ENCODE measurements around the gene APLNR. TPM values are rescaled to one million over a fixed set of nuclear protein-coding genes. Genes with fewer than 3 reads are reported as not detected.

The APLNR gene
- total and polyA plus RNA-seq, 2 of the 4 experiments (the other 2 are of a cell fraction): not detected

DNA sequence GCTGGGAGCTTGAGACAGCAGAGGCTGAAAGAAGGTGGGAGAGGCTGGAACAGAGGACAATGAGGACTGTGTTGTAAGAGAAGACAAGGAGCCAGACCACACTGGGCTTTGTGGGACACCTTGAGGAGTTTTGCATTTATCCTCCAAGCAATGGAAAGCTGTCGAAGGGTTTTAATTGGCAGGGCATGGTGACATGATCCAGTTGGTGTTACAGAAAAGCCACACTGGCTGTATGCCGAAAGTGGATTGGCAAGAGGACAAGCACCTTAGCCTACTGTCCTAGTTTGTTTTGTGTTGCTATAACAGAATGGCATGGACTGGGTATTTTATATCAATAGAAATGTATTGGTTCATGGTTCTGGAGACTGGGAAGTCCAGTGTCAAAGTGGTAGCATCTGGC lies 14.0 kb upstream of the APLNR start:
- ATAC-seq (ENCODE audit: low read depth) (no peak), DNase-seq (no peak)
- dilution Hi-C loops (cut with HindIII; ENCODE audit: low sequenced_read_pairs, unreplicated experiment) (no loop called here), in situ Hi-C loops (cut with MboI; ENCODE audit: low sequenced_read_pairs) (loop anchor here (5.0 to 10.0 kb wide), 2 partner anchors 246 to 409 kb away; no protein-coding TSS in a partner anchor), intact Hi-C loops (cut with micrococcal nuclease) (no loop called here)
- H3K9me3 ChIP-seq (ENCODE audit: control insufficient read depth, insufficient read depth, low read length): no peaks in the 10 kb centered on the region
- H3K79me1 ChIP-seq (ENCODE audit: low read depth in 1 of 2, low read length in 2 of 2): no peaks in the 10 kb centered on the region
- H3K9me1 ChIP-seq (ENCODE audit: insufficient read depth, low read length): no peaks in the 10 kb centered on the region
- no peak overlapping the region for H2BK20ac ChIP-seq (ENCODE audit: low read depth, low read length)
- H2AK5ac ChIP-seq (ENCODE audit: low read depth, low read length): no peak overlapping the region
- H2BK5ac ChIP-seq (ENCODE audit: low read depth, low read length, poor library complexity, severe bottlenecking): no peak overlapping the region
- no peak overlapping the region; the same call in 1 of the 2 replicates for H3K9ac ChIP-seq (ENCODE audit: low read depth, low read length)
- no peak overlapping the region for H3K27ac ChIP-seq (ENCODE audit: insufficient read depth, low read length)
- H3K18ac ChIP-seq (ENCODE audit: low read depth, low read length): no peak overlapping the region
- H3K27me3 ChIP-seq (ENCODE audit: control insufficient read depth, insufficient read depth, low read length): no peaks in the 10 kb centered on the region
- H4K20me1 ChIP-seq (ENCODE audit: insufficient read depth, low read length): no peaks in the 10 kb centered on the region
- H4K5ac ChIP-seq (ENCODE audit: low read depth, low read length): no peak overlapping the region
- no peak overlapping the region for H2BK120ac ChIP-seq (ENCODE audit: low read depth, low read length)
- no peak overlapping the region for H3K4me3 ChIP-seq (ENCODE audit: insufficient read depth, low read depth, low read length)
- H3K56ac ChIP-seq (ENCODE audit: extremely low read depth, insufficient read depth, low read length): no peak overlapping the region
- H3K4me2 ChIP-seq (ENCODE audit: low read depth, low read length): no peak overlapping the region
- ChIA-PET POLR2A (ENCODE audit: unreplicated experiment) (no interaction called here), CTCF (interaction anchor here (1.4 to 4.4 kb wide), 3 partner anchors 26 to 408 kb away, joined by 3 to 67 read pairs (median 15); no protein-coding TSS in a partner anchor)
- H2AFZ ChIP-seq (replicated peaks; ENCODE audit: low read length, poor library complexity): no peak overlapping the region
- peaks cover 2% of the 10 kb centered on the region for H3K4me1 ChIP-seq (ENCODE audit: control insufficient read depth, insufficient read depth, low read length)
- 100% methylated on average over 1 of the region's 2 CpGs; no CpG with 5 or more reads in 1 of the 2 experiments for WGBS, 2 experiments (ENCODE audit: extremely low coverage in 2 of 2, insufficient read length in 1 of 2)
- H3K14ac ChIP-seq (replicated peaks; ENCODE audit: low read depth, low read length): no peak overlapping the region
- no peak overlapping the region for H2AK9ac ChIP-seq (replicated peaks; ENCODE audit: low read depth, low read length, poor library complexity)
- no peak overlapping the region for H4K8ac ChIP-seq (ENCODE audit: low read depth in 2 of 2, low read length in 2 of 2)
- no peaks in the 10 kb centered on the region for H3K36me3 ChIP-seq (ENCODE audit: control insufficient read depth, insufficient read depth, low read length)
- no peak overlapping the region for H4K91ac ChIP-seq (ENCODE audit: insufficient read depth, low read depth, low read length)
- no TSS peak for BruUV-seq (replicated peaks)
- H3K4ac ChIP-seq (ENCODE audit: low read depth, low read length): peak overlapping the region; percentile 39; the same call in 1 of the 2 replicates
- H3K23ac ChIP-seq (ENCODE audit: low read depth, low read length): no peak overlapping the region
- H2BK15ac ChIP-seq (ENCODE audit: low read depth, low read length): 0 out of 3 replicates have a peak overlapping the region, but pooled peaks have one; percentile 10
- no peak for TF ChIP-seq SMC3 (IDR thresholded peaks at IDR 0.05; ENCODE audit: low read depth, low read length)
- no peak for TF ChIP-seq RCOR1 (IDR thresholded peaks at IDR 0.05; ENCODE audit: insufficient replicate concordance, low read length)
- no peak for TF ChIP-seq CHD1 (IDR thresholded peaks at IDR 0.05; ENCODE audit: low read depth, low read length)
- TF ChIP-seq, protein P1, sequence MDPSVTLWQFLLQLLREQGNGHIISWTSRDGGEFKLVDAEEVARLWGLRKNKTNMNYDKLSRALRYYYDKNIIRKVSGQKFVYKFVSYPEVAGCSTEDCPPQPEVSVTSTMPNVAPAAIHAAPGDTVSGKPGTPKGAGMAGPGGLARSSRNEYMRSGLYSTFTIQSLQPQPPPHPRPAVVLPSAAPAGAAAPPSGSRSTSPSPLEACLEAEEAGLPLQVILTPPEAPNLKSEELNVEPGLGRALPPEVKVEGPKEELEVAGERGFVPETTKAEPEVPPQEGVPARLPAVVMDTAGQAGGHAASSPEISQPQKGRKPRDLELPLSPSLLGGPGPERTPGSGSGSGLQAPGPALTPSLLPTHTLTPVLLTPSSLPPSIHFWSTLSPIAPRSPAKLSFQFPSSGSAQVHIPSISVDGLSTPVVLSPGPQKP (IDR thresholded peaks at IDR 0.05; ENCODE audit: borderline replicate concordance, low read depth, low read length): no peak
- TF ChIP-seq, protein P2, sequence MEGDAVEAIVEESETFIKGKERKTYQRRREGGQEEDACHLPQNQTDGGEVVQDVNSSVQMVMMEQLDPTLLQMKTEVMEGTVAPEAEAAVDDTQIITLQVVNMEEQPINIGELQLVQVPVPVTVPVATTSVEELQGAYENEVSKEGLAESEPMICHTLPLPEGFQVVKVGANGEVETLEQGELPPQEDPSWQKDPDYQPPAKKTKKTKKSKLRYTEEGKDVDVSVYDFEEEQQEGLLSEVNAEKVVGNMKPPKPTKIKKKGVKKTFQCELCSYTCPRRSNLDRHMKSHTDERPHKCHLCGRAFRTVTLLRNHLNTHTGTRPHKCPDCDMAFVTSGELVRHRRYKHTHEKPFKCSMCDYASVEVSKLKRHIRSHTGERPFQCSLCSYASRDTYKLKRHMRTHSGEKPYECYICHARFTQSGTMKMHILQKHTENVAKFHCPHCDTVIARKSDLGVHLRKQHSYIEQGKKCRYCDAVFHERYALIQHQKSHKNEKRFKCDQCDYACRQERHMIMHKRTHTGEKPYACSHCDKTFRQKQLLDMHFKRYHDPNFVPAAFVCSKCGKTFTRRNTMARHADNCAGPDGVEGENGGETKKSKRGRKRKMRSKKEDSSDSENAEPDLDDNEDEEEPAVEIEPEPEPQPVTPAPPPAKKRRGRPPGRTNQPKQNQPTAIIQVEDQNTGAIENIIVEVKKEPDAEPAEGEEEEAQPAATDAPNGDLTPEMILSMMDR (conservative IDR thresholded peaks at IDR 0.05; ENCODE audit: low read depth, low read length): no peak
- no peak for TF ChIP-seq BHLHE40 (IDR thresholded peaks at IDR 0.05; ENCODE audit: low read depth, low read length)
- no peak for TF ChIP-seq NFE2L2 (IDR thresholded peaks at IDR 0.05; ENCODE audit: low read depth, low read length)
- TF ChIP-seq CEBPB (IDR thresholded peaks at IDR 0.05; ENCODE audit: low read depth, low read length): no peak
- no peak for TF ChIP-seq FOS (IDR thresholded peaks at IDR 0.05; ENCODE audit: low read depth, low read length)
- TF ChIP-seq MAFK (IDR thresholded peaks at IDR 0.05; ENCODE audit: low read depth, low read length): no peak
- TF ChIP-seq, protein P3, sequence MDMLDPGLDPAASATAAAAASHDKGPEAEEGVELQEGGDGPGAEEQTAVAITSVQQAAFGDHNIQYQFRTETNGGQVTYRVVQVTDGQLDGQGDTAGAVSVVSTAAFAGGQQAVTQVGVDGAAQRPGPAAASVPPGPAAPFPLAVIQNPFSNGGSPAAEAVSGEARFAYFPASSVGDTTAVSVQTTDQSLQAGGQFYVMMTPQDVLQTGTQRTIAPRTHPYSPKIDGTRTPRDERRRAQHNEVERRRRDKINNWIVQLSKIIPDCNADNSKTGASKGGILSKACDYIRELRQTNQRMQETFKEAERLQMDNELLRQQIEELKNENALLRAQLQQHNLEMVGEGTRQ (IDR thresholded peaks at IDR 0.05; ENCODE audit: low read depth, low read length): no peak
- no peak for TF ChIP-seq MAZ (IDR thresholded peaks at IDR 0.05; ENCODE audit: borderline replicate concordance, low read depth, low read length)

Data from IMR-90 (cell line).